Measurements from ENCODE around the gene PIKFYVE.

DNA sequence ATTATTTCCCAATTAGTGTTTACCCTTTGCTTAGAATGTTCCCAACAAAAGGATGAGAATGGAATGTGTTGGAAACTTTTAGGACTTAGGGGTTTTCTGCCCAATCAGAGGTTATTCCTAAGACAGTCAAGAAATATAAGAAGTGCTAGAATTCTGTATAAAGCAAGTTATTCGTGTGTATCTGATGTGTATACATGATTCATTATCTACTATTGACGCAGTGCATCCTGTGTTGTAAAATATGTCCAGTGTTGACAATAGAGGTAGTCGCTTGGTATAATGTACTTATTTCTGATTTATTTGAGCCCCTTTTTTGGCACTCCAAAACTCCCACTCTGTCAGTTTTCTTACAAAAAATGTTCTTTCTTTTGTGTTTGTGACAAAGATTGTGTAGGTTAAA, 881 bp downstream of the PIKFYVE start:
- TF ChIP-seq, protein P1, sequence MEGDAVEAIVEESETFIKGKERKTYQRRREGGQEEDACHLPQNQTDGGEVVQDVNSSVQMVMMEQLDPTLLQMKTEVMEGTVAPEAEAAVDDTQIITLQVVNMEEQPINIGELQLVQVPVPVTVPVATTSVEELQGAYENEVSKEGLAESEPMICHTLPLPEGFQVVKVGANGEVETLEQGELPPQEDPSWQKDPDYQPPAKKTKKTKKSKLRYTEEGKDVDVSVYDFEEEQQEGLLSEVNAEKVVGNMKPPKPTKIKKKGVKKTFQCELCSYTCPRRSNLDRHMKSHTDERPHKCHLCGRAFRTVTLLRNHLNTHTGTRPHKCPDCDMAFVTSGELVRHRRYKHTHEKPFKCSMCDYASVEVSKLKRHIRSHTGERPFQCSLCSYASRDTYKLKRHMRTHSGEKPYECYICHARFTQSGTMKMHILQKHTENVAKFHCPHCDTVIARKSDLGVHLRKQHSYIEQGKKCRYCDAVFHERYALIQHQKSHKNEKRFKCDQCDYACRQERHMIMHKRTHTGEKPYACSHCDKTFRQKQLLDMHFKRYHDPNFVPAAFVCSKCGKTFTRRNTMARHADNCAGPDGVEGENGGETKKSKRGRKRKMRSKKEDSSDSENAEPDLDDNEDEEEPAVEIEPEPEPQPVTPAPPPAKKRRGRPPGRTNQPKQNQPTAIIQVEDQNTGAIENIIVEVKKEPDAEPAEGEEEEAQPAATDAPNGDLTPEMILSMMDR (IDR thresholded peaks at IDR 0.05; ENCODE audit: control extremely low read depth in 1 of 3, insufficient read depth in 1 of 3, low read depth in 1 of 3, low read length in 3 of 3) = no peak
- no peak for TF ChIP-seq RAD21 (IDR thresholded peaks at IDR 0.05 in 1 of 2, conservative IDR thresholded peaks at IDR 0.05 in 1 of 2; ENCODE audit: low read depth in 2 of 2, low read length in 2 of 2)
- TF ChIP-seq POLR2A (IDR thresholded peaks at IDR 0.05; ENCODE audit: control extremely low read depth in 1 of 2, low read depth in 2 of 2, low read length in 2 of 2) = no peak
- TF ChIP-seq TCF12 (IDR thresholded peaks at IDR 0.05; ENCODE audit: low read depth, low read length) = no peak
- no peak for TF ChIP-seq HDAC2 (IDR thresholded peaks at IDR 0.05; ENCODE audit: borderline replicate concordance in 1 of 2, low read depth in 2 of 2, low read length in 2 of 2)
- no peak for TF ChIP-seq MAFK (IDR thresholded peaks at IDR 0.05; ENCODE audit: low read depth, low read length)
- no peak for TF ChIP-seq POLR2AphosphoS5 (IDR thresholded peaks at IDR 0.05; ENCODE audit: low read depth, low read length)
- no peak for TF ChIP-seq ZNF274 (IDR thresholded peaks at IDR 0.05; ENCODE audit: borderline replicate concordance, extremely low read depth, low read length)
- TF ChIP-seq EZH2 (IDR thresholded peaks at IDR 0.05; ENCODE audit: low read depth, low read length, severe bottlenecking) = no peak
- no peak for TF ChIP-seq CHD1 (IDR thresholded peaks at IDR 0.05; ENCODE audit: low read depth, low read length)
- TF ChIP-seq RXRA (IDR thresholded peaks at IDR 0.05; ENCODE audit: insufficient read depth, low read depth, low read length) = no peak
- no peak for TF ChIP-seq SIN3A (conservative IDR thresholded peaks at IDR 0.05 in 1 of 2, IDR thresholded peaks at IDR 0.05 in 1 of 2; ENCODE audit: low read depth in 1 of 2, low read length in 2 of 2)
- TF ChIP-seq YY1 (IDR thresholded peaks at IDR 0.05; ENCODE audit: low read depth, low read length) = no peak
- no peak for TF ChIP-seq JUN (IDR thresholded peaks at IDR 0.05; ENCODE audit: low read depth, low read length)
